GM19397 (cell line): ENCODE data around the gene SIL1.

ENCODE experiments used
- ATAC-seq: cut with Tn5 transposase; IDR thresholded peaks from one replicate; pipeline ENCODE4 v1.9.1; 2021; ENCODE audit warnings: mild to moderate bottlenecking, moderate library complexity; ENCODE audit not compliant: unreplicated experiment

Gene SIL1

GRCh38 chr5:138948471-138949222 is 249.5 kb downstream of the SIL1 start:
- ATAC-seq = no peak

- ATAC-seq = no peak
Measured at GRCh38 chr5:138947780-138948179, 250.4 kb downstream of the SIL1 start.

- no peak for ATAC-seq
Measured at GRCh38 chr5:138946831-138947560, 251.2 kb downstream of the SIL1 start.

- ATAC-seq = no peak
Measured at GRCh38 chr5:138946241-138946623, 251.9 kb downstream of the SIL1 start.

GRCh38 chr5:138945421-138946240 is 252.5 kb downstream of the SIL1 start:
- ATAC-seq = no peak

- no peak for ATAC-seq
Measured at GRCh38 chr5:138944527-138945322, 253.4 kb downstream of the SIL1 start.

GRCh38 chr5:138943599-138944173 is 254.5 kb downstream of the SIL1 start:
- ATAC-seq = no peak

GRCh38 chr5:138942861-138943260 is 255.3 kb downstream of the SIL1 start:
- no peak for ATAC-seq

- no peak for ATAC-seq
Measured at GRCh38 chr5:138942066-138942465, 256.1 kb downstream of the SIL1 start.

GRCh38 chr5:138938526-138938925 is 259.6 kb downstream of the SIL1 start:
- ATAC-seq = no peak

- ATAC-seq = no peak
Measured at GRCh38 chr5:138937392-138938387, 260.5 kb downstream of the SIL1 start.

- no peak for ATAC-seq
Measured at GRCh38 chr5:138936968-138937345, 261.2 kb downstream of the SIL1 start.

- ATAC-seq = no peak
Measured at GRCh38 chr5:138936225-138936967, 261.8 kb downstream of the SIL1 start.

- ATAC-seq = no peak
Measured at GRCh38 chr5:138935466-138935865, 262.7 kb downstream of the SIL1 start.

GRCh38 chr5:138934971-138935370 is 263.2 kb downstream of the SIL1 start:
- ATAC-seq = no peak

- ATAC-seq = no peak
Measured at GRCh38 chr5:138933522-138934290, 264.5 kb downstream of the SIL1 start.

GRCh38 chr5:138932171-138932810 is 265.9 kb downstream of the SIL1 start:
- no peak for ATAC-seq
